Measurements from ENCODE around the gene CASP7.

DNA sequence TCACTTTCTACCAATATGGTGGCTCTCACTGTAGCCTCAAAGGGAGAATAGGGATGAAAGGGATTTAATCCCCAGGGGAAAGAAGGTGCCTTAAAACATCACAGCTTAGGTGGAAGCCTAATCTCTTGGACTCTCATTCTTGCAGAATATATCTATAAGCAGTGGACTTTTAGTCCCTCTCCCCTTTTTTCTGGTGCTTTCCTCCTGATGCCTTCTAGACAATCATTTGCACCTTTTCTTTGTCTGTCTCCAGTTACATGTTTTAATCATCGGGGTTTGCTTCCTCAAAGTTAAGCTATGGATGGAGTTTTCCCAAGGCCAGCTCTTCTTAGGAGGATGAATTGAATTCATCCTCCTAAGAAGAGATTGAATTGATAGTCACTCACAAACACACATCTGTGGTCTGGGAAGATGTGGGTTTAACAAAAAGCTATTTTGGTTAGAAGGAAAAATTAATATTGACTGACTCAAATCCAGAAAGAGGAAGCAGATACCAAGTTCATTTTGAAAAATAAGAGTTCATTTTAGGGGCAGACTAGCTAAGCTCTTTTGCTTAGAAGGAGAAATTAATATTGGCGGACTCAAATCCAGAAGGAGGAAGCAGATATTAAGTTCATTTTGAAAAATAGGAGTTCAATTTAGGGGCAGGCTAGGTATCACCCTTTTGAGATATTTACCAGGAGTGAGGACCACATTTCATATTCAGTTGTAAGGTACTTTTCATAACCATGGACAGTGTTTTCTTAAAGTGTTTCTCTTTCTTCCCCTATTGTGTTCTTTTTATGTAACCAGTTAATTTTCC lies 36.6 kb downstream of the CASP7 start:
- no peak for TF ChIP-seq EZH2 (IDR thresholded peaks at IDR 0.05; ENCODE audit: borderline replicate concordance, insufficient read depth, low read length, poor library complexity, severe bottlenecking)
- TF ChIP-seq, protein P1, sequence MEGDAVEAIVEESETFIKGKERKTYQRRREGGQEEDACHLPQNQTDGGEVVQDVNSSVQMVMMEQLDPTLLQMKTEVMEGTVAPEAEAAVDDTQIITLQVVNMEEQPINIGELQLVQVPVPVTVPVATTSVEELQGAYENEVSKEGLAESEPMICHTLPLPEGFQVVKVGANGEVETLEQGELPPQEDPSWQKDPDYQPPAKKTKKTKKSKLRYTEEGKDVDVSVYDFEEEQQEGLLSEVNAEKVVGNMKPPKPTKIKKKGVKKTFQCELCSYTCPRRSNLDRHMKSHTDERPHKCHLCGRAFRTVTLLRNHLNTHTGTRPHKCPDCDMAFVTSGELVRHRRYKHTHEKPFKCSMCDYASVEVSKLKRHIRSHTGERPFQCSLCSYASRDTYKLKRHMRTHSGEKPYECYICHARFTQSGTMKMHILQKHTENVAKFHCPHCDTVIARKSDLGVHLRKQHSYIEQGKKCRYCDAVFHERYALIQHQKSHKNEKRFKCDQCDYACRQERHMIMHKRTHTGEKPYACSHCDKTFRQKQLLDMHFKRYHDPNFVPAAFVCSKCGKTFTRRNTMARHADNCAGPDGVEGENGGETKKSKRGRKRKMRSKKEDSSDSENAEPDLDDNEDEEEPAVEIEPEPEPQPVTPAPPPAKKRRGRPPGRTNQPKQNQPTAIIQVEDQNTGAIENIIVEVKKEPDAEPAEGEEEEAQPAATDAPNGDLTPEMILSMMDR (IDR thresholded peaks at IDR 0.05; ENCODE audit: poor library complexity, severe bottlenecking) = no peak
